ENCODE results near the gene STN1. TPM values are rescaled to one million over a fixed set of nuclear protein-coding genes. Genes with fewer than 3 reads are reported as not detected.

STN1 gene
- total and polyA plus RNA-seq, 2 of the 8 experiments (the other 6 are each of a cell fraction or from before 2014, with no cell fraction given): 10.1 to 12.4 TPM

DNA sequence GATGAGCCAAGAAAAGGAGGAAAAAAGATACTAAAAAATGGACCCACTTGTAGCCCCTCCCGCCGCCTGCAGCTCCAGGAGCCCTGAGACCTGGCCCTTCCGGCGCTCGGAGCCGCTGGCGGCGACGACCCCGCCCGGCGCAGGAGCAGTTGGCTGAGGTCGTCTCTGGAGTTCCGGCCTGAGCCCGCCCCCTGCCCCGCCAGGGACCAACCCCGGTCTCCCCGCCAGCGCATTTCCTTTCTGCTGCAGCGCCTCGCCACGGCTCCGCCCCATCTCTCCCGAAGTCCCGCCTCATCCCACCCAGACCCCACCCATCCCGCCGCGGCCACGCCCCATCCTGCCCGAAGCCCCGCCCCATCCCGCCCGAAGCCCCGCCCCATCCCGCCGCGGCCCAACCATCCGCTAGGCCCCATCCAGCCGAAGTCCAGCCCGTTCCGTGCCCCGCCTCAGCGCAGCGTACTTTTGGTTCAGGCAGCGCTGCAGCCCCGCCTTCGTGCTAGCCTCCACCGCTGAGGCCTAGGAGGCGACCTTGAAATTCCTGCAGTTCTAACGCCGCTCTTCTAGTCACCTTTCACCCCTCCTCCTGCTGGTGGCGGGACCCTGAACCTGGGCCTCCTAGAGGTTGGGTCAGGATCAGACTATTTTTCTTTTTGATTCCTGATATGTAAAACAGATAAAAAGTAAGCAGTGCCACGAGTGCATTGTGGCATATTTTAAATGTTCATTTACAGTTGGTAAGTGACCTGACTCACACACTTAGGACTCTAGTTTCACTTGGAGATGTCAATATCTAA lies at the start of gene STN1 (continued):
- peak; percentile 78; the same call in 1 of the 2 replicates for TF ChIP-seq PHF8 (conservative IDR thresholded peaks at IDR 0.05; ENCODE audit: low read depth, low read length)
- no peak; a peak in 1 of 4 replicates for TF ChIP-seq SIN3A (conservative IDR thresholded peaks at IDR 0.05 in 1 of 2, IDR thresholded peaks at IDR 0.05 in 1 of 2; ENCODE audit: low read depth in 1 of 2, low read length in 2 of 2)
- TF ChIP-seq KDM5A (IDR thresholded peaks at IDR 0.05; ENCODE audit: low read length): no peak
- no peak for TF ChIP-seq SIRT6 (IDR thresholded peaks at IDR 0.05; ENCODE audit: low read length)
- TF ChIP-seq SP2 (IDR thresholded peaks at IDR 0.05; ENCODE audit: low read length): no peak
- peak; percentile 81 for TF ChIP-seq TAF1 (IDR thresholded peaks at IDR 0.05; ENCODE audit: low read depth, low read length)
- no peak for TF ChIP-seq FOSL1 (IDR thresholded peaks at IDR 0.05; ENCODE audit: insufficient read depth, low read depth, low read length)
- TF ChIP-seq ASH2L (IDR thresholded peaks at IDR 0.05; ENCODE audit: low read length): peak; percentile 11
- peak in 1 of 2 experiments; percentile 91; a peak in 1 of 3 replicates for TF ChIP-seq POLR2A (IDR thresholded peaks at IDR 0.05; ENCODE audit: control extremely low read depth in 1 of 2, low read depth in 2 of 2, low read length in 2 of 2)
- no peak for TF ChIP-seq RFX5 (IDR thresholded peaks at IDR 0.05; ENCODE audit: borderline replicate concordance, low read depth, low read length)
- TF ChIP-seq, protein P1, sequence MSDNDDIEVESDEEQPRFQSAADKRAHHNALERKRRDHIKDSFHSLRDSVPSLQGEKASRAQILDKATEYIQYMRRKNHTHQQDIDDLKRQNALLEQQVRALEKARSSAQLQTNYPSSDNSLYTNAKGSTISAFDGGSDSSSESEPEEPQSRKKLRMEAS (IDR thresholded peaks at IDR 0.05): 0 out of 2 replicates have a peak, but pooled peaks have one; percentile 39
- 0 out of 2 replicates have a peak, but pooled peaks have one; percentile 9 for TF ChIP-seq CHD2 (IDR thresholded peaks at IDR 0.05; ENCODE audit: low read length)
- peak; percentile 61 to 99; a peak in 2 of 3 replicates for TF ChIP-seq EP300 (IDR thresholded peaks at IDR 0.05; ENCODE audit: borderline replicate concordance in 1 of 2, low read depth in 2 of 2, low read length in 2 of 2)
- peak; percentile 97 for TF ChIP-seq TEAD4 (IDR thresholded peaks at IDR 0.05; ENCODE audit: low read depth, low read length)
- TF ChIP-seq SP1 (IDR thresholded peaks at IDR 0.05; ENCODE audit: low read depth, low read length): peak; percentile 66; the same call in 1 of the 2 replicates
- no peak for TF ChIP-seq SUZ12 (IDR thresholded peaks at IDR 0.05; ENCODE audit: low read length)
- TF ChIP-seq POLR2AphosphoS5 (IDR thresholded peaks at IDR 0.05; ENCODE audit: low read depth, low read length): peak; percentile 47; the same call in 1 of the 2 replicates
- TF ChIP-seq TCF12 (IDR thresholded peaks at IDR 0.05; ENCODE audit: low read depth, low read length): 0 out of 2 replicates have a peak, but pooled peaks have one; percentile 48
- TF ChIP-seq, protein P2, sequence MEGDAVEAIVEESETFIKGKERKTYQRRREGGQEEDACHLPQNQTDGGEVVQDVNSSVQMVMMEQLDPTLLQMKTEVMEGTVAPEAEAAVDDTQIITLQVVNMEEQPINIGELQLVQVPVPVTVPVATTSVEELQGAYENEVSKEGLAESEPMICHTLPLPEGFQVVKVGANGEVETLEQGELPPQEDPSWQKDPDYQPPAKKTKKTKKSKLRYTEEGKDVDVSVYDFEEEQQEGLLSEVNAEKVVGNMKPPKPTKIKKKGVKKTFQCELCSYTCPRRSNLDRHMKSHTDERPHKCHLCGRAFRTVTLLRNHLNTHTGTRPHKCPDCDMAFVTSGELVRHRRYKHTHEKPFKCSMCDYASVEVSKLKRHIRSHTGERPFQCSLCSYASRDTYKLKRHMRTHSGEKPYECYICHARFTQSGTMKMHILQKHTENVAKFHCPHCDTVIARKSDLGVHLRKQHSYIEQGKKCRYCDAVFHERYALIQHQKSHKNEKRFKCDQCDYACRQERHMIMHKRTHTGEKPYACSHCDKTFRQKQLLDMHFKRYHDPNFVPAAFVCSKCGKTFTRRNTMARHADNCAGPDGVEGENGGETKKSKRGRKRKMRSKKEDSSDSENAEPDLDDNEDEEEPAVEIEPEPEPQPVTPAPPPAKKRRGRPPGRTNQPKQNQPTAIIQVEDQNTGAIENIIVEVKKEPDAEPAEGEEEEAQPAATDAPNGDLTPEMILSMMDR (IDR thresholded peaks at IDR 0.05; ENCODE audit: control extremely low read depth in 1 of 3, insufficient read depth in 1 of 3, low read depth in 1 of 3, low read length in 3 of 3): peak; percentile 41 to 52 (median 42)
- TF ChIP-seq MAFK (IDR thresholded peaks at IDR 0.05; ENCODE audit: low read depth, low read length): no peak

Data from H1 (cell line).